AG09309 (cell line): ENCODE data around the gene SMIM8.

Experiments used
- DNase-seq: peaks from one replicate; pipeline ENCODE4 v3.0.0-alpha.2; 2010; ENCODE audit warnings: low read depth
- H3K4me3 ChIP-seq: 2 replicates; pipeline ENCODE4 v1.5.1; 2011; ENCODE audit warnings: mild to moderate bottlenecking, low read depth, low read length, moderate library complexity; ENCODE audit not compliant: control insufficient read depth
- CTCF ChIP-seq: IDR thresholded peaks from 2 replicates; pipeline ENCODE4 v1.5.1; 2011; ENCODE audit warnings: mild to moderate bottlenecking, low read depth, low read length, inconsistent platforms; ENCODE audit not compliant: insufficient read depth, control insufficient read depth; ENCODE audit errors: missing control alignments

The SMIM8 gene, protein sequence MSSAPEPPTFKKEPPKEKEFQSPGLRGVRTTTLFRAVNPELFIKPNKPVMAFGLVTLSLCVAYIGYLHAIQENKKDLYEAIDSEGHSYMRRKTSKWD

DNA sequence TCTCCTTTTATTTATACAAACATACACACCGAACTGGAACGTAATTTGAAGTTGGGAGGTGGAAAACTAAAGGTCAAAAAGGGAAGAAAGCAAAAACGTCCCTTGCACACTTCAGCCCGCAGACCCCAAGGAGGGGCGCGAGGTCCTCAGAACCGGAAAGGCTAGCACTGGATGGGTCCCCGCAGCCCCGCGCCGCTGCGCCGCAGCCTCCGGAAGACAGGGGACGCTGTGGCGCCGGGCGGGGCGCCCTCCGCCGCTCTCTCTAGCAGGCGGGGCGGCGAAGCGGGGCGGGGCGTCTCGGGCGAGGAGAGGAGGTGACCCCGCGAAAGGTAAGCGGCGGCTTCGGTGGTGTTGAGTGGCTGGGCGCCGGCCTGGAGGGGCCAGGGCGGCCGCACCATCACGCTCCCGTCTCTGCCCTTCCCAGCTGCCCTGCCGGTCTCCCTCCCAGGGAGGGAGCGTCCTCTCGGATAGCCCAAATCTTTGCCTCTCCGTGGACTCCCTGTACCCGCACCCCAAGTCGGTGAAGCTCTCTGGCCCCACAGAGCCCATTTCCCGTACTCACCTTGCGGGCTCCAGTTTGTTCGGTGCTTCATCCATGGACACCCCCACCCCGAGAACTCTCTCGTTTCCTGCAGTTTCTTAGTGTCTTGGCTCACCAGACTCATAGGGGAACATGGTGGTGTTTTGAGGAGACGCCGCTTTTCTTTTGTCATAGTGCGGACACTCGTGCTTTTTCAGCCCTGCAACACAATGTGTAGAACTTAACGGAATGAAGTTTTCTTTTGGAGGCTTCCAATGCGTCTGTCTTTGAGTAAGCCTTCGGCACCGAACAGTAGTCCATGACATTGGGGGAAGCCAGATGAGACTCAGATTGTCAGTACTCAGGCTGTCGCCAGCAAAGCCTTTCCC lies at the start of gene SMIM8:
TSS of gene SMIM8 (plus strand) at position 285 of the 909 bp plus-strand sequence. CDS start 14,444 bp downstream, outside the sequence.
- TF ChIP-seq CTCF, result peak; percentile 81
- H3K4me3 ChIP-seq, result peak within 1 kb of the TSS; percentile 90
- DNase-seq, result no peak

GRCh38 chr6:87274660-87275274 lies 47.6 kb upstream of the SMIM8 start:
- peak; percentile 34 for DNase-seq
- TF ChIP-seq CTCF, result no peak
- H3K4me3 ChIP-seq, result no peak overlapping the region

GRCh38 chr6:87276624-87277023 lies 45.8 kb upstream of the SMIM8 start:
- DNase-seq, result no peak
- TF ChIP-seq CTCF, result no peak
- no peak overlapping the region for H3K4me3 ChIP-seq

GRCh38 chr6:87277123-87277522 lies 45.3 kb upstream of the SMIM8 start:
- no peak for DNase-seq
- H3K4me3 ChIP-seq, result no peak overlapping the region
- peak; percentile 23 for TF ChIP-seq CTCF

DNA sequence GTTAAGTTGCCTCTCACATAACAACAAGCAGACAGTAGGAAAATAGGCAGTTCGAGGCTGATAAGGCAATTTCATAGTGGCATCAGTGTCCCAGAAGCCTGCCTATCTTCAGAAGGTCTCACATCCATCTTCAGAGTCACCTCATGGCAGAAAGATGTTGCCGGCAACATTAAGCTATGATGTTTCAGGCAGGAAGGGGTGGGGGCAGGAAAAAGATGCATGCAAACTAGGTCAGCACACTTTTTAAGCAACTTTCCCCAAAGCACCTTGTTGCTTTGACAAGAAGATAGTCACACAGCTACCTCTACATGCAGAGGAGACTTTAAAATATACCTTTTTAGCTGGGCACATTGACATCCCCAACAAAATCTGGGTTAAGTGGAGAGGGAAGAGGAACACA lies 43.2 kb upstream of the SMIM8 start:
- no peak for DNase-seq
- no peak for TF ChIP-seq CTCF
- no peak overlapping the region for H3K4me3 ChIP-seq

- no peak for TF ChIP-seq CTCF
- no peak for DNase-seq
- no peak overlapping the region for H3K4me3 ChIP-seq
Observed at GRCh38 chr6:87281426-87281825, 41.0 kb upstream of the SMIM8 start.
